Gastroesophageal sphincter (tissue), 3 donors: ENCODE results near the gene SYNE1.

Source experiments
- CTCF ChIP-seq, 4 experiments: fragments of 200-600 bp in 2 of 4; fragments of 450-650 bp in 2 of 4; sonication (generic) in 1 of 4; IDR thresholded peaks; one replicate each; pipeline ENCODE4 v1.5.1; 2017 to 2019; ENCODE audit warnings: antibody characterized with exemption in 4 of 4, mild to moderate bottlenecking in 2 of 4, moderate library complexity in 2 of 4
- POLR2A ChIP-seq, 2 donors: fragments of 450-650 bp; IDR thresholded peaks; one replicate each; pipeline ENCODE4 v1.6.1; 2017; ENCODE audit warnings: antibody characterized with exemption in 2 of 2, mild to moderate bottlenecking in 2 of 2, moderate library complexity in 1 of 2

- TF ChIP-seq CTCF (IDR thresholded peaks at IDR 0.05) = no peak
- no peak for TF ChIP-seq POLR2A (IDR thresholded peaks at IDR 0.05)
Observed at GRCh38 chr6:152107973-152108372, 529.2 kb downstream of the SYNE1 start.
